ENCODE results near the gene ATG2A. TPM values are rescaled to one million over a fixed set of nuclear protein-coding genes. Genes with fewer than 3 reads are reported as not detected.

Gene ATG2A
- total and polyA plus RNA-seq, 2 donors (not counting 3 experiments of a cell fraction or from before 2014, with no cell fraction given) = 13.4 to 24.3 TPM

DNA sequence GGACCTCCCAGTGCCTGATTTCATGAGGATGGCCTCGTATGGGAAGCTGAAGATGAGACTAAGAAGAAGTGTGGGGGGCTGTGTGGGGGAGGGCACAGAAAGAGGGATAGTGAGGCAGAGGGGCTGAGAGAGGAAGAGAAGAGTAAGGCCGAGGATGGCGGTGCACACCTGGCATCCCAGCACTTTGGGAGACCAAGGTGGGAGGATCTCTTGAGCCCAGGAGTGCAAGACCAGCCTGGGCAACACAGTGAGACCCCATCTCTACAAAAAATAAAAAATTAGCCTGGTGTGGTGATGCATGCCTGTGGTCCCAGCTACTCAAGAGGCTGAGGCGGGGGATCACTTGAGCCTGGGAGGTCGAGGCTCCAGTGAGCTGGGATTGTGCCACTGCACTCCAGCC is 25.1 kb downstream of the ATG2A start:
- H2AFZ ChIP-seq (ENCODE audit: low read depth, low read length) = no peak overlapping the region
- peaks cover 0 to 7% of the 10 kb centered on the region in 2 experiments for H3K36me3 ChIP-seq (ENCODE audit: control insufficient read depth in 2 of 2, extremely low read depth in 1 of 2, insufficient read depth in 2 of 2, low read length in 2 of 2)
- no peaks in the 10 kb centered on the region for H3K9me1 ChIP-seq (replicated peaks; ENCODE audit: control insufficient read depth, extremely low read depth, insufficient read depth, low read length)
- BruUV-seq (replicated peaks) = no TSS peak
- CTCF ChIA-PET = interaction anchor here (0.9 to 9.4 kb wide), 5 partner anchors 15 to 44 kb away, joined by 3 to 168 read pairs (median 5); partner anchors contain the start of gene CDC42BPG
- no peak for DNase-seq (ENCODE audit: low read depth, low spot score)
- H3K27ac ChIP-seq (ENCODE audit: insufficient read depth, low read depth, low read length) = no peak overlapping the region
- H3K4me3 ChIP-seq (replicated peaks in 1 of 3; ENCODE audit: insufficient read depth in 1 of 3, low read depth in 1 of 3, low read length in 3 of 3) = no peak overlapping the region
- no peaks in the 10 kb centered on the region for H3K9me3 ChIP-seq (replicated peaks; ENCODE audit: control insufficient read depth, insufficient read depth, low read length)
- no peaks in the 10 kb centered on the region for H4K20me1 ChIP-seq (replicated peaks; ENCODE audit: control insufficient read depth, extremely low read depth, insufficient read depth, low read length)
- H3K9ac ChIP-seq (replicated peaks; ENCODE audit: extremely low read depth, insufficient read depth, low read length) = no peak overlapping the region
- intact Hi-C loops (cut with micrococcal nuclease) (no loop called here), dilution Hi-C loops (cut with MboI; ENCODE audit: extremely low pct_ligation_motif_present, low sequenced_read_pairs) (loop anchor here (10.0 kb wide), 1 partner anchor 47 kb away; the partner anchor contains the start of gene CDC42BPG)
- FAIRE-seq = no peak
- no peaks in the 10 kb centered on the region for H3K79me2 ChIP-seq (ENCODE audit: control insufficient read depth, insufficient read depth, low read length)
- TF ChIP-seq EZH2 (IDR thresholded peaks at IDR 0.05; ENCODE audit: borderline replicate concordance, low read depth, low read length, severe bottlenecking) (no peak), JUN (IDR thresholded peaks at IDR 0.05; ENCODE audit: borderline replicate concordance, insufficient read depth, insufficient read length, low read depth) (no peak), MYC (IDR thresholded peaks at IDR 0.05; ENCODE audit: low read depth, low read length) (no peak), POLR2AphosphoS5 (IDR thresholded peaks at IDR 0.05; ENCODE audit: insufficient read depth, low read depth, low read length) (no peak), POLR2A (IDR thresholded peaks at IDR 0.05; ENCODE audit: low read depth, low read length) (no peak), FOS (IDR thresholded peaks at IDR 0.05; ENCODE audit: borderline replicate concordance, insufficient read depth, low read length) (no peak), GATA2 (IDR thresholded peaks at IDR 0.05; ENCODE audit: insufficient read depth, insufficient read length, low read depth, low read length) (no peak)
- TF ChIP-seq, protein P1, sequence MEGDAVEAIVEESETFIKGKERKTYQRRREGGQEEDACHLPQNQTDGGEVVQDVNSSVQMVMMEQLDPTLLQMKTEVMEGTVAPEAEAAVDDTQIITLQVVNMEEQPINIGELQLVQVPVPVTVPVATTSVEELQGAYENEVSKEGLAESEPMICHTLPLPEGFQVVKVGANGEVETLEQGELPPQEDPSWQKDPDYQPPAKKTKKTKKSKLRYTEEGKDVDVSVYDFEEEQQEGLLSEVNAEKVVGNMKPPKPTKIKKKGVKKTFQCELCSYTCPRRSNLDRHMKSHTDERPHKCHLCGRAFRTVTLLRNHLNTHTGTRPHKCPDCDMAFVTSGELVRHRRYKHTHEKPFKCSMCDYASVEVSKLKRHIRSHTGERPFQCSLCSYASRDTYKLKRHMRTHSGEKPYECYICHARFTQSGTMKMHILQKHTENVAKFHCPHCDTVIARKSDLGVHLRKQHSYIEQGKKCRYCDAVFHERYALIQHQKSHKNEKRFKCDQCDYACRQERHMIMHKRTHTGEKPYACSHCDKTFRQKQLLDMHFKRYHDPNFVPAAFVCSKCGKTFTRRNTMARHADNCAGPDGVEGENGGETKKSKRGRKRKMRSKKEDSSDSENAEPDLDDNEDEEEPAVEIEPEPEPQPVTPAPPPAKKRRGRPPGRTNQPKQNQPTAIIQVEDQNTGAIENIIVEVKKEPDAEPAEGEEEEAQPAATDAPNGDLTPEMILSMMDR (IDR thresholded peaks at IDR 0.05; ENCODE audit: extremely low read depth in 1 of 2, insufficient read depth in 1 of 2, low read depth in 1 of 2, low read length in 2 of 2) = no peak
- TF ChIP-seq, protein P2, sequence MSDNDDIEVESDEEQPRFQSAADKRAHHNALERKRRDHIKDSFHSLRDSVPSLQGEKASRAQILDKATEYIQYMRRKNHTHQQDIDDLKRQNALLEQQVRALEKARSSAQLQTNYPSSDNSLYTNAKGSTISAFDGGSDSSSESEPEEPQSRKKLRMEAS (IDR thresholded peaks at IDR 0.05; ENCODE audit: insufficient read depth, insufficient read length) = no peak
- H3K4me2 ChIP-seq (ENCODE audit: insufficient read depth, low read length) = no peak overlapping the region
- H3K27me3 ChIP-seq (ENCODE audit: control insufficient read depth in 2 of 2, insufficient read depth in 2 of 2, low read length in 2 of 2) = no peaks in the 10 kb centered on the region
- POLR2A ChIA-PET = no interaction called here
- peaks cover 3% of the 10 kb centered on the region for H3K4me1 ChIP-seq (ENCODE audit: control insufficient read depth, extremely low read depth, insufficient read depth, low read length)
